ENCODE results near the gene ALKBH3.

Gene ALKBH3

GRCh38 chr11:43880640-43881159 lies at the start of gene ALKBH3:
Gene ALKBH3 (plus strand): TSS chr11:43880831. CDS start chr11:43882653, 1,822 bp downstream.
- H3K27ac ChIP-seq: peak within 1 kb of the TSS; percentile 65
- TF ChIP-seq, protein P1, sequence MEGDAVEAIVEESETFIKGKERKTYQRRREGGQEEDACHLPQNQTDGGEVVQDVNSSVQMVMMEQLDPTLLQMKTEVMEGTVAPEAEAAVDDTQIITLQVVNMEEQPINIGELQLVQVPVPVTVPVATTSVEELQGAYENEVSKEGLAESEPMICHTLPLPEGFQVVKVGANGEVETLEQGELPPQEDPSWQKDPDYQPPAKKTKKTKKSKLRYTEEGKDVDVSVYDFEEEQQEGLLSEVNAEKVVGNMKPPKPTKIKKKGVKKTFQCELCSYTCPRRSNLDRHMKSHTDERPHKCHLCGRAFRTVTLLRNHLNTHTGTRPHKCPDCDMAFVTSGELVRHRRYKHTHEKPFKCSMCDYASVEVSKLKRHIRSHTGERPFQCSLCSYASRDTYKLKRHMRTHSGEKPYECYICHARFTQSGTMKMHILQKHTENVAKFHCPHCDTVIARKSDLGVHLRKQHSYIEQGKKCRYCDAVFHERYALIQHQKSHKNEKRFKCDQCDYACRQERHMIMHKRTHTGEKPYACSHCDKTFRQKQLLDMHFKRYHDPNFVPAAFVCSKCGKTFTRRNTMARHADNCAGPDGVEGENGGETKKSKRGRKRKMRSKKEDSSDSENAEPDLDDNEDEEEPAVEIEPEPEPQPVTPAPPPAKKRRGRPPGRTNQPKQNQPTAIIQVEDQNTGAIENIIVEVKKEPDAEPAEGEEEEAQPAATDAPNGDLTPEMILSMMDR (conservative IDR thresholded peaks at IDR 0.05): no peak

DNA sequence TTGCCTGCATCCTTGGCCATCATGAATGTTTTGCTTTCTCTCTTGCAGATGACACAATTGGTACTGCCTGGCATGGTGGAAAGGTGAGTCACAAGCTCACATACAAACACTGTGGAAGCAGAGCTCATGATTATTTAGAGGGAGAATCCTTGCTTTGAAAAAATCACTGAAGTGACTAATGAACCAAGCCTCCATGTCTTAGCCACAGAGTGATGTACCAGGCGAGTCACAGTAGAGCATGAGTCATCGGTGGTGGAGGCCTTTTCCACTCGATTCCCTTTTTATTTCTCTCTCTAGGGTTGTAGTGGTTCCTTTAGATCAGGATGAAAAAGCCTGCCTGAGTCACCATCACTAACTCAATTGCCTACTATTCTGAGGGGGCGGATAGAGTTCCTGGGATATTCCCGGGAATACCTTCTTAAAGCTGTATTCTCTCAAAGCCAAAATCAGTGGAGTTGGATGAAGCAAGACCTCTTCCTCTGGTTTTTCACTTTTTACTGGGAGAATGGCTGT lies 49.6 kb upstream of the ALKBH3 start:
- TF ChIP-seq, protein P1 (conservative IDR thresholded peaks at IDR 0.05): no peak
- H3K27ac ChIP-seq: no peak overlapping the region

DNA sequence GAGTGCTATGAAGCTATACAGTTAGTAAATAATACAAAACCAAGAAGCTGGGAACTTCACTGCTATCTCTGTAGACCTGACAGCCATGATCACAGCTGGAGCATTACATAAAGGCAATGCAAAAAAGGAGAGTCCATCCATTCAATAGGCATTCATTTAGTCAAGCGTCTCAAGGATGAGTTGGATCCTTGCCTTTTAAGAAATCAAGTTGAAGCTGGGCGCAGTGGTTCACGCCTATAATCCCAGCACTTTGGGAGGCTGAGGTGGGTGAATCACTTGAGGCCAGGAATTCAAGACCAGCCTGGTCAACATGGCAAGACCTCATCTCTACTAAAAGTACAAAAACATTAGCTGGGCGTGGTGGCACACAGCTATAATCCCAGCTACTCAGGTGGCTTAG lies 48.1 kb upstream of the ALKBH3 start:
- TF ChIP-seq, protein P1 (conservative IDR thresholded peaks at IDR 0.05): no peak
- H3K27ac ChIP-seq: no peak overlapping the region

DNA sequence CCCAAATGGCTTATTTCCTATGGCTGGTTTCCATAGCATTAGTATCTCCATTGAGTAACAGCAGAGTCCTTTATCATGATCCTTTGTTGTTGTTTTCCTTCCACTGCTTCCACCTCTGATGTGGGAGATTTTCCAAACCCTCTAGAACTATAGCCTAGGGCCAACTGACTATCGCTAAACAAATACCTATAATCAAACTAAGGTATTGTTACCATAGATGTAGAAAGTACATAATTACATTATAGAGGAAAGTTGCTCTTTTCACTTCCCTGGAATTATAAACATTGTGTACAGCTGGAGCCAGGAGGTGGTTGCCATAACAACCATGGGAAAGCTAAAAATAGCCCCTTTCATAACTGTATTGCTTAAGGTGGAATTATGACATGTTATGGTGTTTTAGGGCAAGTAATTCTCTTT lies 47.0 kb upstream of the ALKBH3 start:
- TF ChIP-seq, protein P1 (conservative IDR thresholded peaks at IDR 0.05): no peak
- H3K27ac ChIP-seq: no peak overlapping the region

GRCh38 chr11:43834286-43834685 lies 46.3 kb upstream of the ALKBH3 start:
- TF ChIP-seq, protein P1 (conservative IDR thresholded peaks at IDR 0.05): no peak
- H3K27ac ChIP-seq: no peak overlapping the region

DNA sequence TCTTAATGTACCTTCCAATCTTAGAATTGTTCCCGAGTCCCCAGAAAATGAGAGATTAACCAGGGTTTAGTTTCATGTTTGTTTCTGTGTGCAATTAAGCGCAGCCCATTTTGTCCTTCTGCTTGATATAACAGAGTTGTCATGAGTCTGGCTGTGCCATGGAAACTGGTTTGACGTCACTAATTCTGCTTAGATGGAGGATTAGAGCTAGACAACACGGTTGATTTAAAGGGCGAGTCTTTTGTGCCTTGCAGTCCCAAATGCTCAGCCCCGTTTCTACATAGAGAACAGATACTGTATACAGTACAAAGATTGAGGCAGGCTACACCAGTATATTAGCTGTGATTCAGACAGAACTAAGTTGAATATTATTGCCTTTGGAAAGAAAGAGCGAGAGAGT lies 45.5 kb upstream of the ALKBH3 start:
- TF ChIP-seq, protein P1 (conservative IDR thresholded peaks at IDR 0.05): no peak
- H3K27ac ChIP-seq: no peak overlapping the region

DNA sequence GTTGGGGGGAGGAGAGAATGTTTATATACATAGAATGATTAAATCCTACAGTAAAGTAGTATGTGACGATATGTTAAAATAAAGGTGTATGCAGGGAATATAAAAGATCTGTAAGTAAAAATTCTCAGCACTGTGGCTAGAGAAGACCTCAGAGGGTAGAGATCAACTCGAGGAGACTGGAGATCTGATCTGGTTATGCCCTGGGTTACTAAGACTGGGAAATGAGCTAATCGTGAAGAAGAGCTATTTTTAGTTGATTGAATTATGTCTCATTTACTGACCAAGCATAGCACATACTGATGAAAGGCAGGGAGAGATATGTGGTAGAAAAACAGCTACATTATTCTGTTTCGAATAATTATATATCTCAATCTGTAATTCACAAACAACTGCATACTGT lies 42.8 kb upstream of the ALKBH3 start:
- TF ChIP-seq, protein P1 (conservative IDR thresholded peaks at IDR 0.05): no peak
- H3K27ac ChIP-seq: no peak overlapping the region

Data from VCaP (cell line).